GM23338 (cell line): ENCODE results near the gene ZEB2. TPM values are rescaled to one million over a fixed set of nuclear protein-coding genes. Genes with fewer than 3 reads are reported as not detected.

Experiments
- ATAC-seq: fragments of 200-7000 bp; cut with Tn5 transposase; 3 replicates; pipeline ENCODE4 v1.9.1; 2020
- DNase-seq: peaks from one replicate; pipeline ENCODE4 v3.0.0-alpha.2; 2015; ENCODE audit warnings: low spot score
- H2AFZ ChIP-seq: fragments of 200-600 bp; sonication (generic); 2 replicates; pipeline ENCODE4 v1.8.0; 2016; ENCODE audit warnings: antibody characterized with exemption, mild to moderate bottlenecking, moderate library complexity
- H3F3A ChIP-seq: fragments of 200-600 bp; sonication (generic); replicated peaks from 2 replicates; pipeline ENCODE4 v1.8.0; 2017; ENCODE audit warnings: antibody characterized with exemption, mixed run types, low read depth
- H3K27ac ChIP-seq: fragments of 200-600 bp; sonication (generic); 2 replicates; pipeline ENCODE4 v1.6.1; 2016; ENCODE audit warnings: low read depth
- H3K27me3 ChIP-seq: fragments of 200-600 bp; sonication (generic); 2 replicates; pipeline ENCODE4 v1.8.0; 2016; ENCODE audit warnings: mild to moderate bottlenecking, mixed run types, moderate library complexity; ENCODE audit not compliant: insufficient read depth
- H3K36me3 ChIP-seq: fragments of 200-600 bp; sonication (generic); 2 replicates; pipeline ENCODE4 v1.8.0; 2016; ENCODE audit warnings: mild to moderate bottlenecking; ENCODE audit not compliant: insufficient read depth
- H3K4me1 ChIP-seq: fragments of 200-600 bp; sonication (generic); 2 replicates; pipeline ENCODE4 v1.8.0; 2016; ENCODE audit warnings: mild to moderate bottlenecking, moderate library complexity; ENCODE audit not compliant: insufficient read depth
- H3K4me2 ChIP-seq: fragments of 200-600 bp; sonication (generic); 2 replicates; pipeline ENCODE4 v1.7.1; 2017; ENCODE audit warnings: mixed run types
- H3K4me3 ChIP-seq: fragments of 200-600 bp; sonication (generic); 2 replicates; pipeline ENCODE4 v1.6.1; 2016; ENCODE audit warnings: mixed run types
- H3K79me2 ChIP-seq: fragments of 200-600 bp; sonication (generic); replicated peaks from 2 replicates; pipeline ENCODE4 v1.8.0; 2017; ENCODE audit warnings: mild to moderate bottlenecking; ENCODE audit not compliant: insufficient read depth
- H3K9me2 ChIP-seq: fragments of 200-600 bp; sonication (generic); 2 replicates; pipeline ENCODE4 v1.8.0; 2017; ENCODE audit not compliant: insufficient read depth
- H4K20me1 ChIP-seq: fragments of 200-600 bp; sonication (generic); replicated peaks from 2 replicates; pipeline ENCODE4 v1.8.0; 2017; ENCODE audit warnings: mild to moderate bottlenecking; ENCODE audit not compliant: insufficient read depth
- H3K27ac Mint-ChIP-seq: 2 replicates; pipeline ENCODE4 v1.8.0; 2020; ENCODE audit warnings: inconsistent platforms, mild to moderate bottlenecking, moderate library complexity, mixed read lengths
- H3K27me3 Mint-ChIP-seq: 3 replicates; pipeline ENCODE4 v1.8.0; 2022; ENCODE audit warnings: low read depth, mild to moderate bottlenecking, moderate library complexity, mixed read lengths, inconsistent platforms; ENCODE audit not compliant: insufficient read depth, poor library complexity
- H3K36me3 Mint-ChIP-seq: 3 replicates; pipeline ENCODE4 v1.8.0; 2021; ENCODE audit warnings: low read depth, mild to moderate bottlenecking, inconsistent platforms, moderate library complexity, mixed read lengths
- H3K4me1 Mint-ChIP-seq: 3 replicates; pipeline ENCODE4 v1.8.0; 2020; ENCODE audit warnings: mild to moderate bottlenecking, inconsistent platforms, mixed read lengths
- H3K4me3 Mint-ChIP-seq: 3 replicates; pipeline ENCODE4 v1.8.0; 2021; ENCODE audit warnings: moderate library complexity, mild to moderate bottlenecking, inconsistent platforms, mixed read lengths
- H3K9me3 Mint-ChIP-seq: 3 replicates; pipeline ENCODE4 v1.8.0; 2020; ENCODE audit warnings: moderate library complexity, mild to moderate bottlenecking, inconsistent platforms, mixed read lengths
- CREB1 ChIP-seq: fragments of 250-450 bp; sonication (Bioruptor Pico); IDR thresholded peaks from 2 replicates; pipeline ENCODE4 v1.5.0; 2020; ENCODE audit warnings: low read depth, mild to moderate bottlenecking, moderate library complexity
- EZH2phosphoT487 ChIP-seq: fragments of 200-600 bp; sonication (generic); IDR thresholded peaks from one replicate; pipeline ENCODE4 v1.8.1; 2018; ENCODE audit warnings: antibody characterized with exemption; ENCODE audit not compliant: unreplicated experiment
- JUNB ChIP-seq: IDR thresholded peaks from one replicate; pipeline ENCODE4 v1.6.1; 2016; ENCODE audit warnings: antibody characterized with exemption; ENCODE audit not compliant: unreplicated experiment
- POLR2AphosphoS5 ChIP-seq: IDR thresholded peaks from 2 replicates; pipeline ENCODE4 v1.6.1; 2016; ENCODE audit warnings: antibody characterized with exemption, low read depth
- STAT1 ChIP-seq: IDR thresholded peaks from one replicate; pipeline ENCODE4 v1.6.1; 2016; ENCODE audit warnings: antibody characterized with exemption; ENCODE audit not compliant: unreplicated experiment
- ZNF114 ChIP-seq: fragments of 250-450 bp; sonication (Bioruptor Pico); IDR thresholded peaks from 2 replicates; pipeline ENCODE4 v1.5.0; 2020; ENCODE audit warnings: mild to moderate bottlenecking, moderate library complexity
- polyA plus RNA-seq: library from polyadenylated mRNA; unstranded; fragments of >200 nt; fragmentation: Nextera tagmentation; extraction: Ambion mirVana; gene quantifications from 2 replicates; pipeline ENCODE4 v1.2.1, GENCODE V29; 2016
- total RNA-seq: library from RNA; depleted of rRNA; stranded (reverse); fragments of >200 nt; shearing (Covaris generic); gene quantifications from 2 replicates; pipeline ENCODE4 v1.2.3, GENCODE V29; 2014
- TF ChIP-seq, protein P1 (sequence below): fragments of 250-450 bp; sonication (Bioruptor Pico); IDR thresholded peaks from 2 replicates; pipeline ENCODE4 v1.5.0; 2020; ENCODE audit warnings: mild to moderate bottlenecking, moderate library complexity
- TF ChIP-seq, protein P2 (sequence below): IDR thresholded peaks from one replicate; pipeline ENCODE4 v1.6.1; 2018; ENCODE audit warnings: antibody characterized with exemption; ENCODE audit not compliant: unreplicated experiment
- TF ChIP-seq, protein P3 (sequence below), 2 experiments: fragments of 200-600 bp in 1 of 2; sonication (generic) in 1 of 2; conservative IDR thresholded peaks; 2 replicates each; pipeline versions ENCODE4 v1.5.1 to v1.6.1; 2016 to 2017; ENCODE audit warnings: antibody characterized with exemption in 2 of 2, low read depth in 2 of 2, mild to moderate bottlenecking in 2 of 2, moderate library complexity in 1 of 2

ZEB2 gene
- total and polyA plus RNA-seq, 2 experiments from 2014 or later: 0.45 TPM; not detected in 1

DNA sequence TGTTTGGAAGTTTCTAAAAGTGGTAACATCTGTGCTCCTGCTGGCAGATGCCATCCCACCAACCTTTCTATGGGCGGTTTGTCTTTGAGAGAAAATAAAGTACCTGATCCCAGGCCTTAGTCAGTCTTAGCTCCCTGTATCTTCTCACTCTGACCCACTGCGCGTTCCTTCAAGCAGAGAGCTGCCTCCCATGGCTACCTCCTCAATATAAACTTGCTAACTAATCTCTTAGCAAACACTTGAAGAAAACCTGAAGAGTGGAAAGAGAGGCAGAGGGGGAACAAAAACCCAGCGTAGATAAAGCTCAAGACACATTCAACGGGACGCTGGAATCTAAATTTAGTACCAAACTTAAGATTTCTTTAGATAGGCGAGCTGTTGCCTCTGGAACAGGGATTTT lies 17.6 kb downstream of the ZEB2 start (continued):
- TF ChIP-seq, protein P1, sequence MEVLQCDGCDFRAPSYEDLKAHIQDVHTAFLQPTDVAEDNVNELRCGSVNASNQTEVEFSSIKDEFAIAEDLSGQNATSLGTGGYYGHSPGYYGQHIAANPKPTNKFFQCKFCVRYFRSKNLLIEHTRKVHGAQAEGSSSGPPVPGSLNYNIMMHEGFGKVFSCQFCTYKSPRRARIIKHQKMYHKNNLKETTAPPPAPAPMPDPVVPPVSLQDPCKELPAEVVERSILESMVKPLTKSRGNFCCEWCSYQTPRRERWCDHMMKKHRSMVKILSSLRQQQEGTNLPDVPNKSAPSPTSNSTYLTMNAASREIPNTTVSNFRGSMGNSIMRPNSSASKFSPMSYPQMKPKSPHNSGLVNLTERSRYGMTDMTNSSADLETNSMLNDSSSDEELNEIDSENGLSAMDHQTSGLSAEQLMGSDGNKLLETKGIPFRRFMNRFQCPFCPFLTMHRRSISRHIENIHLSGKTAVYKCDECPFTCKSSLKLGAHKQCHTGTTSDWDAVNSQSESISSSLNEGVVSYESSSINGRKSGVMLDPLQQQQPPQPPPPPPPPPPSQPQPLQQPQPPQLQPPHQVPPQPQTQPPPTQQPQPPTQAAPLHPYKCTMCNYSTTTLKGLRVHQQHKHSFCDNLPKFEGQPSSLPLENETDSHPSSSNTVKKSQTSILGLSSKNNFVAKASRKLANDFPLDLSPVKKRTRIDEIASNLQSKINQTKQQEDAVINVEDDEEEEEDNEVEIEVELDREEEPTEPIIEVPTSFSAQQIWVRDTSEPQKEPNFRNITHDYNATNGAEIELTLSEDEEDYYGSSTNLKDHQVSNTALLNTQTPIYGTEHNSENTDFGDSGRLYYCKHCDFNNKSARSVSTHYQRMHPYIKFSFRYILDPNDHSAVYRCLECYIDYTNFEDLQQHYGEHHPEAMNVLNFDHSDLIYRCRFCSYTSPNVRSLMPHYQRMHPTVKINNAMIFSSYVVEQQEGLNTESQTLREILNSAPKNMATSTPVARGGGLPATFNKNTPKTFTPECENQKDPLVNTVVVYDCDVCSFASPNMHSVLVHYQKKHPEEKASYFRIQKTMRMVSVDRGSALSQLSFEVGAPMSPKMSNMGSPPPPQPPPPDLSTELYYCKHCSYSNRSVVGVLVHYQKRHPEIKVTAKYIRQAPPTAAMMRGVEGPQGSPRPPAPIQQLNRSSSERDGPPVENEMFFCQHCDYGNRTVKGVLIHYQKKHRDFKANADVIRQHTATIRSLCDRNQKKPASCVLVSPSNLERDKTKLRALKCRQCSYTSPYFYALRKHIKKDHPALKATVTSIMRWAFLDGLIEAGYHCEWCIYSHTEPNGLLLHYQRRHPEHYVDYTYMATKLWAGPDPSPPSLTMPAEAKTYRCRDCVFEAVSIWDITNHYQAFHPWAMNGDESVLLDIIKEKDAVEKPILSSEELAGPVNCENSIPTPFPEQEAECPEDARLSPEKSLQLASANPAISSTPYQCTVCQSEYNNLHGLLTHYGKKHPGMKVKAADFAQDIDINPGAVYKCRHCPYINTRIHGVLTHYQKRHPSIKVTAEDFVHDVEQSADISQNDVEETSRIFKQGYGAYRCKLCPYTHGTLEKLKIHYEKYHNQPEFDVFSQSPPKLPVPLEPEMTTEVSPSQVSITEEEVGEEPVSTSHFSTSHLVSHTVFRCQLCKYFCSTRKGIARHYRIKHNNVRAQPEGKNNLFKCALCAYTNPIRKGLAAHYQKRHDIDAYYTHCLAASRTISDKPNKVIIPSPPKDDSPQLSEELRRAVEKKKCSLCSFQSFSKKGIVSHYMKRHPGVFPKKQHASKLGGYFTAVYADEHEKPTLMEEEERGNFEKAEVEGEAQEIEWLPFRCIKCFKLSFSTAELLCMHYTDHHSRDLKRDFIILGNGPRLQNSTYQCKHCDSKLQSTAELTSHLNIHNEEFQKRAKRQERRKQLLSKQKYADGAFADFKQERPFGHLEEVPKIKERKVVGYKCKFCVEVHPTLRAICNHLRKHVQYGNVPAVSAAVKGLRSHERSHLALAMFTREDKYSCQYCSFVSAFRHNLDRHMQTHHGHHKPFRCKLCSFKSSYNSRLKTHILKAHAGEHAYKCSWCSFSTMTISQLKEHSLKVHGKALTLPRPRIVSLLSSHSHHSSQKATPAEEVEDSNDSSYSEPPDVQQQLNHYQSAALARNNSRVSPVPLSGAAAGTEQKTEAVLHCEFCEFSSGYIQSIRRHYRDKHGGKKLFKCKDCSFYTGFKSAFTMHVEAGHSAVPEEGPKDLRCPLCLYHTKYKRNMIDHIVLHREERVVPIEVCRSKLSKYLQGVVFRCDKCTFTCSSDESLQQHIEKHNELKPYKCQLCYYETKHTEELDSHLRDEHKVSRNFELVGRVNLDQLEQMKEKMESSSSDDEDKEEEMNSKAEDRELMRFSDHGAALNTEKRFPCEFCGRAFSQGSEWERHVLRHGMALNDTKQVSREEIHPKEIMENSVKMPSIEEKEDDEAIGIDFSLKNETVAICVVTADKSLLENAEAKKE (CRISPR knock-in tag): no peak
- TF ChIP-seq ZNF114 (CRISPR knock-in tag) (no peak), JUNB (no peak), STAT1 (no peak), EZH2phosphoT487 (no peak)

DNA sequence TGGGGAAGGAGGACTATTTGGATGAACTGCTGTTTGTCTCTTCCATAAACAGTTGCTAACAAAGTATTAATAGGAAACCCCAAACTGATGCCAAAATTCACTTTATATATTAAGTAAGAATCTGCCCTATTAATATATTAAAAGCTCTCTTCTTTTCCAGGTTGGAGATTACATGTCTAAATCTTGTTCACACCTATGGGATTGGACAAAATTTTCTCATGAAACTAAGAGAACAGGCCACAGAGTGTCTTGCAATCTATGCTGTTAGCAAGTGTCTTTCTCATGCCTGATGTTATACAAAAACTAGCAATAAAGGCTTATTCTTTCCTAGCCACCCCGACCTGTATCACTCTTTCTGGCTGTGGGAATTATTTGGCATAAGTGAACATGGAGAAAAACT lies 18.3 kb downstream of the ZEB2 start:
- Histone ChIP-seq H4K20me1 (no peaks in the 10 kb centered on the region), H3K4me2 (no peak overlapping the region), H3K9me2 (no peaks in the 10 kb centered on the region), H3K4me3 (no peak overlapping the region), H3F3A (no peaks in the 10 kb centered on the region), H2AFZ (no peak overlapping the region), H3K27ac (no peak overlapping the region), H3K4me1 (peaks cover 38% of the 10 kb centered on the region), H3K27me3 (peaks cover 9% of the 10 kb centered on the region; the same call in 1 of the 2 replicates), H3K79me2 (no peaks in the 10 kb centered on the region), H3K36me3 (no peaks in the 10 kb centered on the region)
- ATAC-seq (no peak), DNase-seq (no peak)
- Mint-ChIP-seq H3K4me3 (no peak overlapping the region), H3K36me3 (no peaks in the 10 kb centered on the region), H3K9me3 (no peaks in the 10 kb centered on the region), H3K27me3 (peaks cover 3% of the 10 kb centered on the region), H3K4me1 (peaks cover 44% of the 10 kb centered on the region), H3K27ac (no peak overlapping the region)
- TF ChIP-seq, protein P2, sequence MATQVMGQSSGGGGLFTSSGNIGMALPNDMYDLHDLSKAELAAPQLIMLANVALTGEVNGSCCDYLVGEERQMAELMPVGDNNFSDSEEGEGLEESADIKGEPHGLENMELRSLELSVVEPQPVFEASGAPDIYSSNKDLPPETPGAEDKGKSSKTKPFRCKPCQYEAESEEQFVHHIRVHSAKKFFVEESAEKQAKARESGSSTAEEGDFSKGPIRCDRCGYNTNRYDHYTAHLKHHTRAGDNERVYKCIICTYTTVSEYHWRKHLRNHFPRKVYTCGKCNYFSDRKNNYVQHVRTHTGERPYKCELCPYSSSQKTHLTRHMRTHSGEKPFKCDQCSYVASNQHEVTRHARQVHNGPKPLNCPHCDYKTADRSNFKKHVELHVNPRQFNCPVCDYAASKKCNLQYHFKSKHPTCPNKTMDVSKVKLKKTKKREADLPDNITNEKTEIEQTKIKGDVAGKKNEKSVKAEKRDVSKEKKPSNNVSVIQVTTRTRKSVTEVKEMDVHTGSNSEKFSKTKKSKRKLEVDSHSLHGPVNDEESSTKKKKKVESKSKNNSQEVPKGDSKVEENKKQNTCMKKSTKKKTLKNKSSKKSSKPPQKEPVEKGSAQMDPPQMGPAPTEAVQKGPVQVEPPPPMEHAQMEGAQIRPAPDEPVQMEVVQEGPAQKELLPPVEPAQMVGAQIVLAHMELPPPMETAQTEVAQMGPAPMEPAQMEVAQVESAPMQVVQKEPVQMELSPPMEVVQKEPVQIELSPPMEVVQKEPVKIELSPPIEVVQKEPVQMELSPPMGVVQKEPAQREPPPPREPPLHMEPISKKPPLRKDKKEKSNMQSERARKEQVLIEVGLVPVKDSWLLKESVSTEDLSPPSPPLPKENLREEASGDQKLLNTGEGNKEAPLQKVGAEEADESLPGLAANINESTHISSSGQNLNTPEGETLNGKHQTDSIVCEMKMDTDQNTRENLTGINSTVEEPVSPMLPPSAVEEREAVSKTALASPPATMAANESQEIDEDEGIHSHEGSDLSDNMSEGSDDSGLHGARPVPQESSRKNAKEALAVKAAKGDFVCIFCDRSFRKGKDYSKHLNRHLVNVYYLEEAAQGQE: no peak
- no peak for TF ChIP-seq JUNB
- TF ChIP-seq, protein P3, sequence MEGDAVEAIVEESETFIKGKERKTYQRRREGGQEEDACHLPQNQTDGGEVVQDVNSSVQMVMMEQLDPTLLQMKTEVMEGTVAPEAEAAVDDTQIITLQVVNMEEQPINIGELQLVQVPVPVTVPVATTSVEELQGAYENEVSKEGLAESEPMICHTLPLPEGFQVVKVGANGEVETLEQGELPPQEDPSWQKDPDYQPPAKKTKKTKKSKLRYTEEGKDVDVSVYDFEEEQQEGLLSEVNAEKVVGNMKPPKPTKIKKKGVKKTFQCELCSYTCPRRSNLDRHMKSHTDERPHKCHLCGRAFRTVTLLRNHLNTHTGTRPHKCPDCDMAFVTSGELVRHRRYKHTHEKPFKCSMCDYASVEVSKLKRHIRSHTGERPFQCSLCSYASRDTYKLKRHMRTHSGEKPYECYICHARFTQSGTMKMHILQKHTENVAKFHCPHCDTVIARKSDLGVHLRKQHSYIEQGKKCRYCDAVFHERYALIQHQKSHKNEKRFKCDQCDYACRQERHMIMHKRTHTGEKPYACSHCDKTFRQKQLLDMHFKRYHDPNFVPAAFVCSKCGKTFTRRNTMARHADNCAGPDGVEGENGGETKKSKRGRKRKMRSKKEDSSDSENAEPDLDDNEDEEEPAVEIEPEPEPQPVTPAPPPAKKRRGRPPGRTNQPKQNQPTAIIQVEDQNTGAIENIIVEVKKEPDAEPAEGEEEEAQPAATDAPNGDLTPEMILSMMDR (conservative IDR thresholded peaks at IDR 0.05; ENCODE audit: low read depth in 2 of 2): no peak
- TF ChIP-seq POLR2AphosphoS5: no peak
- TF ChIP-seq ZNF114 (CRISPR knock-in tag): no peak
- TF ChIP-seq CREB1 (CRISPR knock-in tag): no peak
